ENCODE data around the gene CAPZA2. TPM values are rescaled to one million over a fixed set of nuclear protein-coding genes. Genes with fewer than 3 reads are reported as not detected.

CAPZA2 gene
- total RNA-seq, 1 donor from 2014 or later = 195 TPM

DNA sequence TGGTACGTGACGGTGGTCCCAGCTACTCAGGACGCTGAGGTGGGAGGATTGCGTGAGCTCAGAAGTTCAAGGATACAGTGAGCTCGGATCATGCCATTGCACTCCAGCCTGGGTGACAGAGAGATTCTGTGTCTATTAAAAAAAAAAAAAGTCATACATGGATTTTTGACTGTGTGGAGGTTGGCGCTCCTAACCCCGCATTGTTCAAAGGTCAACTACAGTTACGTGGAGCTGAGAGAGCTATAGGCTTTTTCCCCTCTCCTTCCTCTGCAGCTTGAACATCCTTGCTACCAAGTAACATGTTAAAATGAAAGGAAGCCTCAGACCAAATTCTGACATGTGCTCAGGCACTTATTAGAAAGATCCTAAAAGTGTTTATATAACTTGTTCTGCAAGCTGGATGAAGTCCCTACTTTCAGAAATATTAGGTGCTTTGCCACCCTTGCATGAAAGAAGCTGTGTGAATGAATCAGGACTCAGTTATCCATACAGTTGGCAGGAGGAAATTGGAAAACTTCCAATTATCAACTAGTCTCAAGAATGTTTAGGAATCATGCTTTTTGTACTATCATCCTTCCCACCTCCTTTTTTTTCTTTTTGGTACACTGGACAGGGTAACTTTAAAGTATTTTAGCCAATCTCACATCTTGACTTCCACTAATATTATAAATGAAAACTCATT is 78.4 kb downstream of the CAPZA2 start:
- peaks cover 5% of the 10 kb centered on the region for H3K4me1 Mint-ChIP-seq (ENCODE audit: unreplicated experiment)

DNA sequence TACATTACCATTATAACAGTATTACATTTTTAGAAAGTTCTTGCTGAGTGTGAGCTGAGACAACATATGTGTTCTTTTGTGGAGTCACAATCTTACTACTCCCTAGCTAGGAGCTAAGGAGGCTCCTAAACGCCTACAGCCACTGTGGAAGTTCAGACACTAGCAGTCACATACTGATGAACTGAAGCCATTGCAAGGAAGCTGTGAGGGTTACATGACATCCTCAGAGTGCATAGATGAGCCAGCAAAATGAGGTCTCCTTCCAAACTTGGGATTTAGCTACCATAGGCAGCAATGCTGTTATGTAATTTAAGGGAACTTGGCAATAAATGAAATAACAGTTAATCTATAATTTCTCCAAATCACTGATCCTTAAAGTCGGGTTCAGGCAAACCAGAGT is 80.1 kb downstream of the CAPZA2 start:
- H3K4me1 Mint-ChIP-seq (ENCODE audit: unreplicated experiment) = peaks cover 5% of the 10 kb centered on the region

More for the DNA sequence above, 78.4 kb downstream of the CAPZA2 start:
- Mint-ChIP-seq H3K27ac (ENCODE audit: unreplicated experiment) (no peak overlapping the region), H3K4me3 (ENCODE audit: unreplicated experiment) (no peak overlapping the region), H3K27me3 (ENCODE audit: unreplicated experiment) (peaks cover 2% of the 10 kb centered on the region), H3K36me3 (ENCODE audit: low read depth, unreplicated experiment) (no peaks in the 10 kb centered on the region), H3K9me3 (ENCODE audit: unreplicated experiment) (no peaks in the 10 kb centered on the region)
- no peak for DNase-seq (ENCODE audit: low spot score)
- TF ChIP-seq, protein P1, sequence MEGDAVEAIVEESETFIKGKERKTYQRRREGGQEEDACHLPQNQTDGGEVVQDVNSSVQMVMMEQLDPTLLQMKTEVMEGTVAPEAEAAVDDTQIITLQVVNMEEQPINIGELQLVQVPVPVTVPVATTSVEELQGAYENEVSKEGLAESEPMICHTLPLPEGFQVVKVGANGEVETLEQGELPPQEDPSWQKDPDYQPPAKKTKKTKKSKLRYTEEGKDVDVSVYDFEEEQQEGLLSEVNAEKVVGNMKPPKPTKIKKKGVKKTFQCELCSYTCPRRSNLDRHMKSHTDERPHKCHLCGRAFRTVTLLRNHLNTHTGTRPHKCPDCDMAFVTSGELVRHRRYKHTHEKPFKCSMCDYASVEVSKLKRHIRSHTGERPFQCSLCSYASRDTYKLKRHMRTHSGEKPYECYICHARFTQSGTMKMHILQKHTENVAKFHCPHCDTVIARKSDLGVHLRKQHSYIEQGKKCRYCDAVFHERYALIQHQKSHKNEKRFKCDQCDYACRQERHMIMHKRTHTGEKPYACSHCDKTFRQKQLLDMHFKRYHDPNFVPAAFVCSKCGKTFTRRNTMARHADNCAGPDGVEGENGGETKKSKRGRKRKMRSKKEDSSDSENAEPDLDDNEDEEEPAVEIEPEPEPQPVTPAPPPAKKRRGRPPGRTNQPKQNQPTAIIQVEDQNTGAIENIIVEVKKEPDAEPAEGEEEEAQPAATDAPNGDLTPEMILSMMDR (IDR thresholded peaks at IDR 0.05; ENCODE audit: unreplicated experiment) = no peak

DNA sequence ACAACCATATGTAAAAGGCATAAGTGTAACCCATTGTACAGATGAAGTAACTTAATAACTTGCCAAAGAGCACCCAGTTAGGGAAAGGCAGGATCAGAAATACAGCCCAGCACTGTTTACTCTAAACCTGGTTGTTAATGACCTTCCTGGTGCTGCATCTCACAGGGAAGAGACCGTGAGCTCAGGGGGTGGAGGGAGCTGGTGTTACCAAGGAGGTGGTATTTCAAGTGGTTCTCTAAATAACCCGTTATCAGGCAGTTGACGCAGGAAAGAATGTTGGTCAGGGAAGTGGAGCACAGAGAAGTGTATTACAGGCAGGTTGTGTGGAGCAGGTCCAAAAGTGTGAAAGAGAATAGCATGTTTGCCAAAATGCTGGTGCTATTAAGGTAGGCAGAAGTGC is 86.5 kb downstream of the CAPZA2 start:
- Mint-ChIP-seq H3K27me3 (ENCODE audit: unreplicated experiment) (peaks cover 6% of the 10 kb centered on the region), H3K27ac (ENCODE audit: unreplicated experiment) (peak overlapping the region; percentile 11), H3K9me3 (ENCODE audit: unreplicated experiment) (no peaks in the 10 kb centered on the region), H3K4me3 (ENCODE audit: unreplicated experiment) (peak overlapping the region; percentile 0), H3K36me3 (ENCODE audit: low read depth, unreplicated experiment) (peaks cover 16% of the 10 kb centered on the region), H3K4me1 (ENCODE audit: unreplicated experiment) (peaks cover 11% of the 10 kb centered on the region)
- DNase-seq (ENCODE audit: low spot score) = no peak
- TF ChIP-seq, protein P1 (IDR thresholded peaks at IDR 0.05; ENCODE audit: unreplicated experiment) = no peak

More for the DNA sequence above, 80.1 kb downstream of the CAPZA2 start:
- H3K9me3 Mint-ChIP-seq (ENCODE audit: unreplicated experiment) = no peaks in the 10 kb centered on the region
- no peak overlapping the region for H3K27ac Mint-ChIP-seq (ENCODE audit: unreplicated experiment)
- peaks cover 2% of the 10 kb centered on the region for H3K27me3 Mint-ChIP-seq (ENCODE audit: unreplicated experiment)
- no peak for DNase-seq (ENCODE audit: low spot score)
- TF ChIP-seq, protein P1 (IDR thresholded peaks at IDR 0.05; ENCODE audit: unreplicated experiment) = no peak
- H3K36me3 Mint-ChIP-seq (ENCODE audit: low read depth, unreplicated experiment) = no peaks in the 10 kb centered on the region
- H3K4me3 Mint-ChIP-seq (ENCODE audit: unreplicated experiment) = no peak overlapping the region

DNA sequence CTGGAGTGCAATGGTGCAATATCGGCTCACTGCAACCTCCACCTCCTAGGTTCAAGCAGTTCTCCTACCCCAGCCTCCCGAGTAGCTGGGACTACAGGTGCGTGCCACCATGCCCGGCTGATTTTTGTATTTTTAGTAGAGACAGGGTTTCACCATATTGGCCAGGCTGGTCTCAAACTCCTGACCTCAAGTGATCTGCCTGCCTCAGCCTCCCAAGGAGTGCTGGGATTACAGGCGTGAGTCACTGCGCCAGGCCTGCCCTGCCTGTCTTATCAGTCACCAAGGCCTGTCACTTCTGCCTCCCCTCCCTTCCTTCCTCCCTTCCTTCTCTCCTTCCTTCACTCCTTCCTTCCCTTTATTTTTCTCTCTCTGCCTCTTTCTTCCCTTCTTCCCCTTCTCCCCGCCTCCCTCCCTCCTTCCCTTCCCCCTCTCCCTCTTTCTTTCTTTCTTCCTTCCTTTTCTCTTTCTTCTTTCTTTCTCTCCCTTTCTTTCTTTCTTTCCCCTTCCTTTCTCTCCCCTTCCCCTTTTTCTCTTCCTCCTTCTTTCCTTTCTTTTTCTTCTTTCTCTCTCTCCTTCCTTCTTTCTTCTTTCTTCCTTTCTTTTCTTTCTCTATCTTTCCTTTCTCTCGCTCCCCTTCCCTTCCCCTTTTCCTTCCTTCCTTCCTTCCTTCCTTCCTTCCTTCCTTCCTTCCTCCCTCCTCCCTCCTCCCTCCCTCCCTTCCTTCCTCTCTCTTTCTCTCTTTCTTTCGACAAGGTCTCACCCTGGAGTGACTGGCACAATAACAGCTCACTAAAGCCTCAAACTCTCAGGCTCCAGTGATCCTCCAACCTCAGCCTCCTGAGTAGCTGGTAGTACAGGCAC is 87.8 kb downstream of the CAPZA2 start:
- H3K4me3 Mint-ChIP-seq (ENCODE audit: unreplicated experiment) = no peak overlapping the region
- TF ChIP-seq, protein P1 (IDR thresholded peaks at IDR 0.05; ENCODE audit: unreplicated experiment) = no peak
- H3K27ac Mint-ChIP-seq (ENCODE audit: unreplicated experiment) = no peak overlapping the region
- H3K9me3 Mint-ChIP-seq (ENCODE audit: unreplicated experiment) = no peaks in the 10 kb centered on the region
- no peak for DNase-seq (ENCODE audit: low spot score)
- H3K4me1 Mint-ChIP-seq (ENCODE audit: unreplicated experiment) = peaks cover 17% of the 10 kb centered on the region
- peaks cover 16% of the 10 kb centered on the region for H3K36me3 Mint-ChIP-seq (ENCODE audit: low read depth, unreplicated experiment)
- peaks cover 13% of the 10 kb centered on the region for H3K27me3 Mint-ChIP-seq (ENCODE audit: unreplicated experiment)
